PC-9 (cell line): ENCODE results near the gene IGF2.

Experiments used
- CTCF ChIP-seq: fragments of 200-600 bp; sonication (generic); conservative IDR thresholded peaks from 2 replicates; pipeline ENCODE4 v1.6.1; 2017; ENCODE audit warnings: mixed run types, antibody characterized with exemption, mild to moderate bottlenecking, moderate library complexity
- EZH2 ChIP-seq: fragments of 200-600 bp; sonication (generic); IDR thresholded peaks from 2 replicates; pipeline ENCODE4 v1.8.0; 2017; ENCODE audit warnings: antibody characterized with exemption, low read depth

DNA sequence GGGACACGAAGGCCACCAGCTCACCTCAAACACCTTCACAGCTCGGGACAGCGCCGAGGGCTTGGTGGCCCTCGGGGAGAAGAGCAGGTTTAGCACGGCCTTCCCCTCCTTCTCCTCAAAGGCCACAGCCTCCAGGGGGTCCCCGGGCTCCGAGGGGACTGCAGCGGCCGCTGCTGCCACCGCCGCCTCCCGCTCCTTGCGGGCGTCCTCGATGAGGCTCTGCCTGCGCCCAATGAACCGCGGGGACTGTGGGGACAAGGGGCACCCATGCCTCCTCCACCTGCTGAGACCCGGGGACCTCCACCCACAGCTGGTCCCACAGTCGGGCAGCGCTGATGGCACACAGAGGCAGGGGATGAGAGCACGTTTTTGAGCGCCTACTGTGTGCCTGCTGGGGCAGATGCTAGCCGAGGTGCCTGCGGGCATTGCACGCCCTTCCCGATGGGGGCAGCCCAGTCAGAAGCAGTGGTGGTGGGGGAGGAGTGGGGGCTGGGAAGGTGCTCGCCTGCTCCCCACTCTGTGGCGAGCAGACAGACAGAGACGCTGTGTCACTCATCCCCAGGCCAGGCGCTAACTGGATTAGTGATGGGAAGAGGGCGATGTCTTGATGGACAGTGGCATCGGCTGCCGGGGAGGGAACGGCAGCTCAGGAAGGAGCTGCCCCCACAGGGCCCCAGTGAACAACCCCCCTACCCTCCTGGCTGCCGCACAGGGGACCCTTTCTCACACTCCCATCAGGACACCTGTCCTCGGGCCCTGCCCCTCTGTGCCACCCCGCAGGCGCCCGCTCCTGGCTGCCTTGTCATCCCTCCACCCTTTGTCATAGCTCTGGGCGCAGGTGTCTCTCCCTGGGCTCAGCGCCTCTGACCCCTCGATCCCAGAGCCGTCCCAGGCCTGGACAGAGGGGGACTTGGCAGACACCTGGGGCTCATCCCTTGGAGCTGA is 30.7 kb upstream of the IGF2 start:
- TF ChIP-seq EZH2 (no peak), CTCF (no peak)
